ENCODE data around the gene ATF7IP.

DNA sequence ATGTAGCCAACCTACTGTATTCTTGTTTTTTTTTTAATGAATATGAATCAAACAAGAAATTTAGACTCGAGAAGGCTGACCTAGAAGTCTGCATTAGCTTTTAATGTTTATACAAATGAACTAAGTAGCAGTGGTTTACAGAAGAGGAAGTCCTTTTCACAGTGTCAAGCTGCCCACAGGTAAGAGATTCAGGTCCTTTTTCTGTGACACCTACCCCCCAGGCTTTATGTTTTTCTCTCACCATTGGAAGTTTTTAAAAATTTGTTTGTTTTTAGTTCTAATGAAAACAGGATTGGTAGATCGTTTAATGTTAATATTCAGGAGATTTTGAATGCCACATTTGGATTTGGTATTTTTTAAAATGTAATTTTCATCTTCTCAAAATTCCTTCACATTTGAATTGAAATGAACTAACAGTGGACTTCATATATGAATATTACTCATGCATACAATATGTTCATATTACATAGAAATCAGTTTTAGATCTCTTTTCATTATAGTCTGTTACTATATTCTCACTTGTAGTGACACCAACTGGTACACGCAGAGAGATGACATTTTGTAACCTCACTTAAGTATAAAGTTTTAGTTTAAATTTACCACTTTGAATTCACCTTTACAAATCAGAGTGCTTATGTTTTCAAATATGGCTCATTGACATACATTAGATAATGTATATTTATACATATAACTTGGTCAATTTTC lies 29.7 kb downstream of the ATF7IP start:
- no peak for TF ChIP-seq POLR2AphosphoS5 (IDR thresholded peaks at IDR 0.05; ENCODE audit: insufficient read depth in 1 of 2, low read depth in 1 of 2)
- TF ChIP-seq POLR2A (IDR thresholded peaks at IDR 0.05) = no peak

All from vagina (tissue), 2 donors.